ENCODE results near the gene ST6GAL2. TPM values are rescaled to one million over a fixed set of nuclear protein-coding genes. Genes with fewer than 3 reads are reported as not detected.

The ST6GAL2 gene
- total RNA-seq, 1 experiment from 2014 or later, result 11.4 TPM

DNA sequence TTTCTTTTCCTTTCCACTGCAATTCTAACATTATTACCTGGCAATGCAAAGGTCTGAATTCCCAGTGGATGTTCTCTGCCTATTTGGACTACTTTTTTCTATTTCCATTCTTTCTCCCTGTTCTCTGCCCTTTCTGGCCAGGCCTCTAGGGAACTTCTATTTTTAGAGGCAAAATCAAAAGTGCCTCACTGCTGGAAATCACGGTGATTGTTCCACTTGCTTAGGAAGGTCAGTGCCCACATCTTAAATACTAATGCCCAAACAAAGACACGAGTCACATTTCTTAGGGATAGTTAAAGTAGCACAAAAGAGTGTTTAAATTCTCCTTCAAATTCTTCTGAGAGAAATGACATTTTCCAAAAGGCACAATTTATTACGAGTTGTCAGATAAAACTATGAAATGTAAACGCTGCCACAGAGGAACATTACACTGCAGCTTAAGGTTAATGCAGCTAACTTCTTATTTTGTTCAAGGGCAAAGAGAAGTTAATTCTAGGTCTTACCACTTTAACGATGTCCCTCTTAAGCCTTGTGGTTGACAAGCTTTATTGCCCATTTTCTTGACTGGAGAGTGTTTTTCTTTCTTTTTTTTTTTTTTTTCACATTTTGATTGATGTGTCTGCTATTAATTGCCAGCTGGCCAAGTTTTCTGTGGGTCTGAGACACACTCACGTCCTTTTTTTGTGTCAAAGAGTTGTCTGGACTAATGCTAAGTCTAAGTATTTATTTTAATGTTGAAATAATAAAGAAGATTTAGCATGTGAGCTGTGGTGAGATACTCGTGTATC is 34.7 kb downstream of the ST6GAL2 start:
- TF ChIP-seq, protein P1, sequence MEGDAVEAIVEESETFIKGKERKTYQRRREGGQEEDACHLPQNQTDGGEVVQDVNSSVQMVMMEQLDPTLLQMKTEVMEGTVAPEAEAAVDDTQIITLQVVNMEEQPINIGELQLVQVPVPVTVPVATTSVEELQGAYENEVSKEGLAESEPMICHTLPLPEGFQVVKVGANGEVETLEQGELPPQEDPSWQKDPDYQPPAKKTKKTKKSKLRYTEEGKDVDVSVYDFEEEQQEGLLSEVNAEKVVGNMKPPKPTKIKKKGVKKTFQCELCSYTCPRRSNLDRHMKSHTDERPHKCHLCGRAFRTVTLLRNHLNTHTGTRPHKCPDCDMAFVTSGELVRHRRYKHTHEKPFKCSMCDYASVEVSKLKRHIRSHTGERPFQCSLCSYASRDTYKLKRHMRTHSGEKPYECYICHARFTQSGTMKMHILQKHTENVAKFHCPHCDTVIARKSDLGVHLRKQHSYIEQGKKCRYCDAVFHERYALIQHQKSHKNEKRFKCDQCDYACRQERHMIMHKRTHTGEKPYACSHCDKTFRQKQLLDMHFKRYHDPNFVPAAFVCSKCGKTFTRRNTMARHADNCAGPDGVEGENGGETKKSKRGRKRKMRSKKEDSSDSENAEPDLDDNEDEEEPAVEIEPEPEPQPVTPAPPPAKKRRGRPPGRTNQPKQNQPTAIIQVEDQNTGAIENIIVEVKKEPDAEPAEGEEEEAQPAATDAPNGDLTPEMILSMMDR (conservative IDR thresholded peaks at IDR 0.05; ENCODE audit: low read depth, low read length), result no peak
- TF ChIP-seq EZH2 (IDR thresholded peaks at IDR 0.05; ENCODE audit: low read length, unreplicated experiment) (no peak), EZH2phosphoT487 (IDR thresholded peaks at IDR 0.05; ENCODE audit: borderline replicate concordance, low read length) (no peak)
- no peaks in the 10 kb centered on the region for H3K4me1 ChIP-seq (ENCODE audit: insufficient read depth, low read length)
- DNase-seq (no peak), ATAC-seq (no peak)
- ChIA-PET CTCF (no interaction called here), POLR2A (ENCODE audit: unreplicated experiment) (no interaction called here)
- H2AFZ ChIP-seq (ENCODE audit: low read length), result no peak overlapping the region
- no TSS peak for BruUV-seq (replicated peaks)
- intact Hi-C loops (cut with micrococcal nuclease), result no loop called here
- H3K9me3 ChIP-seq (ENCODE audit: low read length), result no peaks in the 10 kb centered on the region
- no peaks in the 10 kb centered on the region for H3K9me2 ChIP-seq (replicated peaks; ENCODE audit: low read length)
- H3K27ac ChIP-seq (ENCODE audit: low read length), result no peak overlapping the region
- no peak overlapping the region for H3K4me3 ChIP-seq (ENCODE audit: low read length)
- H4K20me1 ChIP-seq (ENCODE audit: low read length), result no peaks in the 10 kb centered on the region
- H3K9ac ChIP-seq (ENCODE audit: low read length), result no peak overlapping the region
- no peaks in the 10 kb centered on the region for H3F3A ChIP-seq (ENCODE audit: low read length, unreplicated experiment)
- no peaks in the 10 kb centered on the region for H3K79me2 ChIP-seq (ENCODE audit: low read length)
- no peaks in the 10 kb centered on the region for H3K36me3 ChIP-seq (ENCODE audit: low read depth, low read length)
- H3K4me2 ChIP-seq (ENCODE audit: low read length), result no peak overlapping the region
- no peaks in the 10 kb centered on the region for H3K27me3 ChIP-seq (ENCODE audit: low read length)

DNA sequence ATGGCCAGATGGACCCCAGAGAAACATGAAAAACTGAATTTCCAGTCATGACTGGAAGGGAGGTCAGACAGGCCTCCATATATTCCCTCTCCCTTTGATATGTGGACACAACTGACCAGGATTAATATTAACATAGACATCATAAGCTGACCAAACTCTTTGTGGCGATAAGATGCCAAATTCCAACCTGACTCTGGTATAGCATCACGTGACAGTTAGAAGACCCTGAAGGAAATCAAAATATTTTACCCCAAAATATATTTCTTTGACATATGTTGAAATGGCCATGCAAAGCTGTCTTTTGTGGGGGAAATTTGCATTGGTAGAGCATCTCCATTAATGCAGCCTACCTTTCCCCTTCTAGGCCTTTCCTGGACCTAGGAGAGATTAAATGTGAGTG is 36.7 kb downstream of the ST6GAL2 start:
- Histone ChIP-seq H3K27ac (ENCODE audit: low read length) (no peak overlapping the region), H3K27me3 (ENCODE audit: low read length) (no peaks in the 10 kb centered on the region), H3K9me3 (ENCODE audit: low read length) (no peaks in the 10 kb centered on the region), H4K20me1 (ENCODE audit: low read length) (no peaks in the 10 kb centered on the region), H3K4me3 (ENCODE audit: low read length) (no peak overlapping the region), H2AFZ (ENCODE audit: low read length) (no peak overlapping the region), H3K9me2 (replicated peaks; ENCODE audit: low read length) (no peaks in the 10 kb centered on the region), H3K4me1 (ENCODE audit: insufficient read depth, low read length) (no peaks in the 10 kb centered on the region), H3F3A (ENCODE audit: low read length, unreplicated experiment) (no peaks in the 10 kb centered on the region), H3K4me2 (ENCODE audit: low read length) (no peak overlapping the region), H3K79me2 (ENCODE audit: low read length) (no peaks in the 10 kb centered on the region), H3K9ac (ENCODE audit: low read length) (no peak overlapping the region), H3K36me3 (ENCODE audit: low read depth, low read length) (no peaks in the 10 kb centered on the region)
- DNase-seq, result no peak
- no peak for ATAC-seq
- ChIA-PET POLR2A (ENCODE audit: unreplicated experiment) (no interaction called here), CTCF (no interaction called here)
- intact Hi-C loops (cut with micrococcal nuclease), result no loop called here
- BruUV-seq (replicated peaks), result no TSS peak
- TF ChIP-seq EZH2 (IDR thresholded peaks at IDR 0.05; ENCODE audit: low read length, unreplicated experiment) (no peak), EZH2phosphoT487 (IDR thresholded peaks at IDR 0.05; ENCODE audit: borderline replicate concordance, low read length) (no peak)
- TF ChIP-seq, protein P1 (conservative IDR thresholded peaks at IDR 0.05; ENCODE audit: low read depth, low read length), result no peak

DNA sequence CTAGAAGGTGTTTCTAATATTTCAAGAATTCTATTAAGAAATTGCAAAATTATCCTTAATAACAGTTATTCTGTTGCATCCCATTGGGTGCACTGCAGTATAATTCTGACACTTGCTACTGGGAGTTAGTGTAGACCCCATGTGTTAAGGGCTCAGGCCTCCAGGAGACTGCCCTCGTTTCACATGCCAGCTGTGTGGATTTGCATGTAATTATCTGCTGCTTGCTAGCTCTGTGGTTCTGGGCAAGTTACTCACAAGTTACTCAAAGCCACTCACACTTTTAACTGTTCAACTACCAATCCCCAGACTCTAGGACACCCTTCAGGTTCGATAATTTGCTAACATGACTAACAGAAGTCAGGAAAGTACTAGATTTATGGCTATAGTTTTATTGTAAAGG is 38.6 kb downstream of the ST6GAL2 start:
- TF ChIP-seq, protein P1 (conservative IDR thresholded peaks at IDR 0.05; ENCODE audit: low read depth, low read length), result no peak
- TF ChIP-seq EZH2phosphoT487 (IDR thresholded peaks at IDR 0.05; ENCODE audit: borderline replicate concordance, low read length), result no peak
- no peak for TF ChIP-seq EZH2 (IDR thresholded peaks at IDR 0.05; ENCODE audit: low read length, unreplicated experiment)
- Histone ChIP-seq H2AFZ (ENCODE audit: low read length) (no peak overlapping the region), H3K9me3 (ENCODE audit: low read length) (no peaks in the 10 kb centered on the region), H3K9ac (ENCODE audit: low read length) (no peak overlapping the region), H3K36me3 (ENCODE audit: low read depth, low read length) (no peaks in the 10 kb centered on the region), H3K27me3 (ENCODE audit: low read length) (no peaks in the 10 kb centered on the region), H4K20me1 (ENCODE audit: low read length) (no peaks in the 10 kb centered on the region), H3K4me2 (ENCODE audit: low read length) (no peak overlapping the region), H3F3A (ENCODE audit: low read length, unreplicated experiment) (no peaks in the 10 kb centered on the region), H3K27ac (ENCODE audit: low read length) (no peak overlapping the region), H3K9me2 (replicated peaks; ENCODE audit: low read length) (no peaks in the 10 kb centered on the region), H3K4me3 (ENCODE audit: low read length) (no peak overlapping the region), H3K4me1 (ENCODE audit: insufficient read depth, low read length) (no peaks in the 10 kb centered on the region), H3K79me2 (ENCODE audit: low read length) (no peaks in the 10 kb centered on the region)
- CTCF ChIA-PET, result no interaction called here
- intact Hi-C loops (cut with micrococcal nuclease), result no loop called here
- DNase-seq (no peak), ATAC-seq (no peak)
- no TSS peak for BruUV-seq (replicated peaks)
- POLR2A ChIA-PET (ENCODE audit: unreplicated experiment), result no interaction called here

Data from PC-3 (cell line).